Lower lobe of right lung (tissue), 2 donors: ENCODE results near the gene SH2D6. TPM values are rescaled to one million over a fixed set of nuclear protein-coding genes. Genes with fewer than 3 reads are reported as not detected.
"Not testable (repeated sequence)": the region's sequence is repeated elsewhere in the genome, so short reads cannot be mapped to it uniquely, and the experiment has no call there.

Experiments
- ATAC-seq, 2 donors: fragments of 200-7000 bp; cut with Tn5 transposase; one replicate each; pipeline ENCODE4 v1.9.1; 2020 to 2022; ENCODE audit warnings: mild to moderate bottlenecking in 2 of 2, moderate library complexity in 2 of 2
- DNase-seq: peaks from one replicate; pipeline ENCODE4 v3.0.0-alpha.2; 2020
- H3K27ac ChIP-seq: fragments of 200-600 bp; one replicate; pipeline ENCODE4 v1.8.0; 2022
- H3K27me3 ChIP-seq: fragments of 200-600 bp; one replicate; pipeline ENCODE4 v1.8.0; 2022; ENCODE audit warnings: low read depth
- H3K36me3 ChIP-seq: fragments of 200-600 bp; one replicate; pipeline ENCODE4 v1.8.0; 2022; ENCODE audit warnings: mild to moderate bottlenecking
- H3K4me1 ChIP-seq: fragments of 200-600 bp; one replicate; pipeline ENCODE4 v1.8.0; 2022
- H3K4me3 ChIP-seq: fragments of 200-600 bp; one replicate; pipeline ENCODE4 v1.8.0; 2022; ENCODE audit warnings: mild to moderate bottlenecking
- H3K9me3 ChIP-seq: fragments of 200-600 bp; one replicate; pipeline ENCODE4 v1.8.0; 2022
- intact Hi-C: fragments of 100-400 bp; cut with DNase I; formaldehyde crosslinking; loops from one replicate; pipeline ENCODE4 v1.11.0; 2022
- total RNA-seq: library from RNA; stranded (reverse); fragmentation: NEBNext Ultra II Directional; extraction: Animal tissue kit (Norgen Biotek cat#: 25700); gene quantifications from one replicate; pipeline ENCODE4 v1.2.1, GENCODE V29; 2021
- TF ChIP-seq, protein P1 (sequence below): fragments of 200-600 bp; IDR thresholded peaks from one replicate; pipeline ENCODE4 v1.8.0; 2022; ENCODE audit warnings: antibody characterized with exemption, mild to moderate bottlenecking
- donor health status: DM: no; HTN: yes; CAD: no; lungs with severe emphysema.

SH2D6 gene
- total RNA-seq, 1 donor from 2014 or later = 0.97 TPM

DNA sequence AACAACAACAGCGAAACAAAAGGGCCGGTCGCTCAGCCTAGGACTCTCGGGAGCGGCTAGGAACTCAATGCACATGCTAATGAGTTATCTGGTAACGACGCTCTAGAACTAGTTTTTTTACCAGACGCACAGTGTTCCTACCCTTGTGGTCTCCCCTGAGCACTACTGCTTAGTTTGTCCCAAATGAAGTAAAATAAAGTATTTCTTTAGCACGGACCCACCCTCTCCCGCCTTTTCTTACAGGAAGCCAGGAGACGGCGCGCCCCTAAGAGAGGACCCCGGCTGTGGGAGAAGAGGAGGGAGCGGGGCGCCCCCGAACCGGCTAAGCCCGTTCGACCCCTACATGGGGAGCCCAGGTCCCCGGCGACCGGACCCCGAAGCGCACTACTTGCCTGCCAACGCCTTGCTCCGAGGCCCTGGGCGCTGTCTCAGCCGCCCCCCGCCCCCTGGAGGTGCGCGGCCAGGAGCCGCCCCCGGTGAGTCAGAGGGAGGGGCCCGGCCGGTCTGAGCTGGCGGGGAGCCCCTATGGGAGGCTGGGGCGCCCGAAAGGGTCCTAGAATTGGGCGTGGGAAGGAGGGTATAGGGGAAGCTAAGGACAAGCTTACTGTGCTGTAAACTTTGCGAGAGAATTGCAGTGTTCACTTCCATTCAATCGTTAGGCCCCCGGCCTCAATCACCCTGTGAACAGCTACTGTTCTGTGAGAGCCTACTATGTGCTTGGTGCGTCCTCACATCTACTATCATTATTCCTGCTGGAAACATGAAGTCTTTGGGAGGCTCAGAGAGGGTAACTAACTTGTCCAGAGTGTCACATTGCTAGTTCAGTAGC, 4.7 kb upstream of the SH2D6 start:
- Histone ChIP-seq H3K9me3 (no peaks in the 10 kb centered on the region), H3K27me3 (no peaks in the 10 kb centered on the region), H3K4me3 (peak overlapping the region; percentile 62), H3K27ac (peak overlapping the region; percentile 75), H3K4me1 (peaks cover 54% of the 10 kb centered on the region), H3K36me3 (no peaks in the 10 kb centered on the region)
- ATAC-seq (peak; percentile 60 to 82), DNase-seq (no peak)
- TF ChIP-seq, protein P1, sequence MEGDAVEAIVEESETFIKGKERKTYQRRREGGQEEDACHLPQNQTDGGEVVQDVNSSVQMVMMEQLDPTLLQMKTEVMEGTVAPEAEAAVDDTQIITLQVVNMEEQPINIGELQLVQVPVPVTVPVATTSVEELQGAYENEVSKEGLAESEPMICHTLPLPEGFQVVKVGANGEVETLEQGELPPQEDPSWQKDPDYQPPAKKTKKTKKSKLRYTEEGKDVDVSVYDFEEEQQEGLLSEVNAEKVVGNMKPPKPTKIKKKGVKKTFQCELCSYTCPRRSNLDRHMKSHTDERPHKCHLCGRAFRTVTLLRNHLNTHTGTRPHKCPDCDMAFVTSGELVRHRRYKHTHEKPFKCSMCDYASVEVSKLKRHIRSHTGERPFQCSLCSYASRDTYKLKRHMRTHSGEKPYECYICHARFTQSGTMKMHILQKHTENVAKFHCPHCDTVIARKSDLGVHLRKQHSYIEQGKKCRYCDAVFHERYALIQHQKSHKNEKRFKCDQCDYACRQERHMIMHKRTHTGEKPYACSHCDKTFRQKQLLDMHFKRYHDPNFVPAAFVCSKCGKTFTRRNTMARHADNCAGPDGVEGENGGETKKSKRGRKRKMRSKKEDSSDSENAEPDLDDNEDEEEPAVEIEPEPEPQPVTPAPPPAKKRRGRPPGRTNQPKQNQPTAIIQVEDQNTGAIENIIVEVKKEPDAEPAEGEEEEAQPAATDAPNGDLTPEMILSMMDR = no peak
- intact Hi-C loops = no loop called here

DNA sequence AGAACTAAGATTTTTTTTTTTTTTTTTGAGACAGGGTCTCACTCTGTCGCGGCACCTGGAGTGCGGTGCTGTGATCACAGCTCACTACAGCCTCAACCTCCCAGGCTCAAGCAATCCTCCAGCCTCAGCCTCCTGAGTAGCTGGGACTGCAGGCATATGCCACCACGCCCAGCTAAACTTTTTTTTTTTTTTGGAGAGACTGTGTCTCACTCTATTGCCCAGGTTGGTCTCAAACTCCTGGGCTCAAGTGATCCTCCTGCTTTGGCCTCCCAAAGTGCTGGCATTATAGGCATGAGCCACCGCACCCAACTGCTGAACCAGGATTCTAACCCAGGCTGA, 4.1 kb upstream of the SH2D6 start:
- H3K36me3 ChIP-seq, H3K27me3 ChIP-seq, intact Hi-C loops, ATAC-seq, H3K9me3 ChIP-seq, DNase-seq: not testable (repeated sequence)
- Histone ChIP-seq H3K4me3 (peak overlapping the region; percentile 62), H3K4me1 (peaks cover 53% of the 10 kb centered on the region), H3K27ac (peak overlapping the region; percentile 75)

GRCh38 chr2:85414761-85415553, 3.6 kb upstream of the SH2D6 start:
- ATAC-seq (peak in 1 of 2 donors; percentile 4), DNase-seq (no peak)
- TF ChIP-seq, protein P1 = no peak
- intact Hi-C loops = no loop called here
- Histone ChIP-seq H3K27ac (peak overlapping the region; percentile 2), H3K4me1 (peaks cover 54% of the 10 kb centered on the region), H3K9me3 (no peaks in the 10 kb centered on the region), H3K4me3 (no peak overlapping the region), H3K36me3 (no peaks in the 10 kb centered on the region), H3K27me3 (no peaks in the 10 kb centered on the region)

DNA sequence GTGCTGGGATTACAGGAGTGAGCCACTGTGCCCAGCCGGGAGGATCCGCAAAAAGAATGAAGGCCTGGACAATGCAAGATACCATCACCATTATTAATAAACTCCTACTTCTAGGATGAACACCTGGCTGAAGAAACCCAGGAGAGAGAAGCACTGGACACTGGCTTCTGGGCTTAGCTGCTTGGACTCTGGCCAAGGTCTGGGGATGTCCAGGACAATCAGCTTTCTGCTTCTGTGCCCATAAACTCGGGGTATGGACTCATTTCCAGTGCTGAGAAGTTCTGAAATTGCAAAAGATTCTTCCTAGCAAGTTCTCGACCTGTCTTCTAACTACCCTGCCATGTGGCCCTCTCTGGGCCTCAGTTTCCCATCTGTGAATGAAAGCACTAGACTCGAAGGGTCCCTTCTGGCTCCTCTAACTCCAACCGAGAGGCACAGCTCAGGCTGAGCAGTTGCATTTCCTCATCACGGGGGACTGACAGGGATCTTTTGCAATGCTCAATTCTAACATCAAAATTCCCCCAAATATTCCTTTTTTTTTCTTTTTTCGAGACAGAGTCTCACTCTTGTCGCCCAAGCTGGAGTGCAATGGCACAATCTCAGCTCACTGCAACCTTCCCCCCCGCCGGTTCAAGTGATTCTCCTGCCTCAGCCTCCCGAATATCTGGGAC, 2.4 kb upstream of the SH2D6 start:
- Histone ChIP-seq H3K27ac (no peak overlapping the region), H3K9me3 (no peaks in the 10 kb centered on the region), H3K27me3 (no peaks in the 10 kb centered on the region), H3K4me1 (peaks cover 55% of the 10 kb centered on the region), H3K36me3 (no peaks in the 10 kb centered on the region), H3K4me3 (no peak overlapping the region)
- intact Hi-C loops = no loop called here
- ATAC-seq (no peak), DNase-seq (no peak)
- TF ChIP-seq, protein P1 = no peak

- peak overlapping the region; percentile 77 for H3K4me3 ChIP-seq
- TF ChIP-seq, protein P1 = no peak
- ATAC-seq = no peak
- no peaks in the 10 kb centered on the region for H3K9me3 ChIP-seq
- no peaks in the 10 kb centered on the region for H3K36me3 ChIP-seq
- peaks cover 45% of the 10 kb centered on the region for H3K4me1 ChIP-seq
- intact Hi-C loops = no loop called here
- H3K27me3 ChIP-seq = no peaks in the 10 kb centered on the region
- DNase-seq = no peak
- H3K27ac ChIP-seq = peak overlapping the region; percentile 94
Measured at GRCh38 chr2:85419009-85419675, 628 bp downstream of the SH2D6 start.
